Measurements from ENCODE around the gene HES1. TPM values are rescaled to one million over a fixed set of nuclear protein-coding genes. Genes with fewer than 3 reads are reported as not detected.
"Not testable (repeated sequence)": the region's sequence is repeated elsewhere in the genome, so short reads cannot be mapped to it uniquely, and the experiment has no call there.

The HES1 gene
- total and polyA plus RNA-seq, 4 donors, result 5.3 to 12.5 (median 9.0) TPM

- Histone ChIP-seq H3K4me1 (ENCODE audit: control insufficient read depth in 4 of 4, insufficient read depth in 4 of 4, low read length in 3 of 4) (peaks cover 0 to 3% (median 0%) of the 10 kb centered on the region in 4 donors), H3K36me3 (ENCODE audit: control insufficient read depth in 4 of 4, insufficient read depth in 3 of 4, low read depth in 1 of 4, low read length in 3 of 4) (no peaks in the 10 kb centered on the region), H3K27ac (ENCODE audit: low read depth in 1 of 2, low read length in 2 of 2) (peak overlapping the region in 1 of 2 donors; percentile 47), H3K9me3 (ENCODE audit: control insufficient read depth in 4 of 4, low read length in 3 of 4) (no peaks in the 10 kb centered on the region), H3K9ac (ENCODE audit: low read depth in 1 of 2, low read length in 2 of 2) (peak overlapping the region in 1 of 2 donors; percentile 11), H3K4me3 (ENCODE audit: low read depth in 1 of 3, low read length in 3 of 3) (no peak overlapping the region), H3K27me3 (ENCODE audit: control insufficient read depth in 4 of 4, insufficient read depth in 4 of 4, low read length in 3 of 4) (no peaks in the 10 kb centered on the region)
- no peak for DNase-seq (ENCODE audit: low spot score)
- 55% methylated on average over 18 of the region's 18 CpGs for WGBS
- peak; percentile 40 for TF ChIP-seq YY1 (IDR thresholded peaks at IDR 0.05)
- no peak for TF ChIP-seq HNF4G (IDR thresholded peaks at IDR 0.05)
- TF ChIP-seq NR2F2 (IDR thresholded peaks at IDR 0.05), result no peak
- TF ChIP-seq, protein P1, sequence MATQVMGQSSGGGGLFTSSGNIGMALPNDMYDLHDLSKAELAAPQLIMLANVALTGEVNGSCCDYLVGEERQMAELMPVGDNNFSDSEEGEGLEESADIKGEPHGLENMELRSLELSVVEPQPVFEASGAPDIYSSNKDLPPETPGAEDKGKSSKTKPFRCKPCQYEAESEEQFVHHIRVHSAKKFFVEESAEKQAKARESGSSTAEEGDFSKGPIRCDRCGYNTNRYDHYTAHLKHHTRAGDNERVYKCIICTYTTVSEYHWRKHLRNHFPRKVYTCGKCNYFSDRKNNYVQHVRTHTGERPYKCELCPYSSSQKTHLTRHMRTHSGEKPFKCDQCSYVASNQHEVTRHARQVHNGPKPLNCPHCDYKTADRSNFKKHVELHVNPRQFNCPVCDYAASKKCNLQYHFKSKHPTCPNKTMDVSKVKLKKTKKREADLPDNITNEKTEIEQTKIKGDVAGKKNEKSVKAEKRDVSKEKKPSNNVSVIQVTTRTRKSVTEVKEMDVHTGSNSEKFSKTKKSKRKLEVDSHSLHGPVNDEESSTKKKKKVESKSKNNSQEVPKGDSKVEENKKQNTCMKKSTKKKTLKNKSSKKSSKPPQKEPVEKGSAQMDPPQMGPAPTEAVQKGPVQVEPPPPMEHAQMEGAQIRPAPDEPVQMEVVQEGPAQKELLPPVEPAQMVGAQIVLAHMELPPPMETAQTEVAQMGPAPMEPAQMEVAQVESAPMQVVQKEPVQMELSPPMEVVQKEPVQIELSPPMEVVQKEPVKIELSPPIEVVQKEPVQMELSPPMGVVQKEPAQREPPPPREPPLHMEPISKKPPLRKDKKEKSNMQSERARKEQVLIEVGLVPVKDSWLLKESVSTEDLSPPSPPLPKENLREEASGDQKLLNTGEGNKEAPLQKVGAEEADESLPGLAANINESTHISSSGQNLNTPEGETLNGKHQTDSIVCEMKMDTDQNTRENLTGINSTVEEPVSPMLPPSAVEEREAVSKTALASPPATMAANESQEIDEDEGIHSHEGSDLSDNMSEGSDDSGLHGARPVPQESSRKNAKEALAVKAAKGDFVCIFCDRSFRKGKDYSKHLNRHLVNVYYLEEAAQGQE (IDR thresholded peaks at IDR 0.05), result peak; percentile 48
- TF ChIP-seq HNF4A (conservative IDR thresholded peaks at IDR 0.05), result peak; percentile 49 to 59
- no peak for TF ChIP-seq ZBTB33 (IDR thresholded peaks at IDR 0.05)
- TF ChIP-seq, protein P2, sequence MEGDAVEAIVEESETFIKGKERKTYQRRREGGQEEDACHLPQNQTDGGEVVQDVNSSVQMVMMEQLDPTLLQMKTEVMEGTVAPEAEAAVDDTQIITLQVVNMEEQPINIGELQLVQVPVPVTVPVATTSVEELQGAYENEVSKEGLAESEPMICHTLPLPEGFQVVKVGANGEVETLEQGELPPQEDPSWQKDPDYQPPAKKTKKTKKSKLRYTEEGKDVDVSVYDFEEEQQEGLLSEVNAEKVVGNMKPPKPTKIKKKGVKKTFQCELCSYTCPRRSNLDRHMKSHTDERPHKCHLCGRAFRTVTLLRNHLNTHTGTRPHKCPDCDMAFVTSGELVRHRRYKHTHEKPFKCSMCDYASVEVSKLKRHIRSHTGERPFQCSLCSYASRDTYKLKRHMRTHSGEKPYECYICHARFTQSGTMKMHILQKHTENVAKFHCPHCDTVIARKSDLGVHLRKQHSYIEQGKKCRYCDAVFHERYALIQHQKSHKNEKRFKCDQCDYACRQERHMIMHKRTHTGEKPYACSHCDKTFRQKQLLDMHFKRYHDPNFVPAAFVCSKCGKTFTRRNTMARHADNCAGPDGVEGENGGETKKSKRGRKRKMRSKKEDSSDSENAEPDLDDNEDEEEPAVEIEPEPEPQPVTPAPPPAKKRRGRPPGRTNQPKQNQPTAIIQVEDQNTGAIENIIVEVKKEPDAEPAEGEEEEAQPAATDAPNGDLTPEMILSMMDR (IDR thresholded peaks at IDR 0.05; ENCODE audit: low read depth, low read length, missing input control), result no peak
- TF ChIP-seq RAD21 (IDR thresholded peaks at IDR 0.05), result peak; percentile 38 to 49
- peak in 1 of 2 donors; percentile 27 for TF ChIP-seq GABPA (IDR thresholded peaks at IDR 0.05 in 1 of 2, conservative IDR thresholded peaks at IDR 0.05 in 1 of 2)
- peak; percentile 59 for TF ChIP-seq SP1 (IDR thresholded peaks at IDR 0.05)
- no peak for TF ChIP-seq TAF1 (conservative IDR thresholded peaks at IDR 0.05)
- TF ChIP-seq EGR1 (IDR thresholded peaks at IDR 0.05; ENCODE audit: low read depth in 2 of 2), result peak in 1 of 2 donors; percentile 53
- TF ChIP-seq, protein P3, sequence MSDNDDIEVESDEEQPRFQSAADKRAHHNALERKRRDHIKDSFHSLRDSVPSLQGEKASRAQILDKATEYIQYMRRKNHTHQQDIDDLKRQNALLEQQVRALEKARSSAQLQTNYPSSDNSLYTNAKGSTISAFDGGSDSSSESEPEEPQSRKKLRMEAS (IDR thresholded peaks at IDR 0.05), result no peak
- peak; percentile 35 to 74 for TF ChIP-seq RXRA (IDR thresholded peaks at IDR 0.05)
- TF ChIP-seq FOXA2 (IDR thresholded peaks at IDR 0.05), result no peak
- TF ChIP-seq ATF3 (IDR thresholded peaks at IDR 0.05), result peak; percentile 93
- no peak for TF ChIP-seq FOXA1 (IDR thresholded peaks at IDR 0.05)
- peak; percentile 79 to 83 for TF ChIP-seq JUND (IDR thresholded peaks at IDR 0.05)
These were observed 46.4 kb upstream of the HES1 start for GRCh38 chr3:194089357-194090177.

DNA sequence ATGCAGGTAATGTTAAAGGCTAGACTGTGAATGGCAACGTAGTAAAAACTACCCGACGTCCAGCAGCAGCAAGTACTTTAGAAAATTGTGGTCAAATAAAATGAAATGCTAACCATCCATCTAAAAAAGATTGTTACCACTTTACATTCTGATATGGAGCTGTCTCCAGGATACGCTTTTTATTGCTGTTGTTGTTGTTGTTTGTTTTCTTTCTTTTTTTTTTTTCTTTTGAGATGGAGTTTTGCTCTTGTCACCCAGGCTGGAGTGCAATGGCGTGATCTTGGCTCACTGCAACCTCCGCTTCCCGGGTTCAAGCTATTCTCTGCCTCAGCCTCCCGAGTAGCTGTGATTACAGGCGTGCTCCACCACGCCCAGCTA is 45.8 kb upstream of the HES1 start:
- not testable (repeated sequence) for H3K27ac ChIP-seq (ENCODE audit: low read depth in 1 of 2, low read length in 2 of 2); H3K9ac ChIP-seq (ENCODE audit: low read depth in 1 of 2, low read length in 2 of 2)
- 97% methylated on average over 10 of the region's 10 CpGs for WGBS

More for the DNA sequence above, 45.8 kb upstream of the HES1 start:
- H3K9me3 ChIP-seq (ENCODE audit: control insufficient read depth in 4 of 4, low read length in 3 of 4); H3K27me3 ChIP-seq (ENCODE audit: control insufficient read depth in 4 of 4, insufficient read depth in 4 of 4, low read length in 3 of 4); DNase-seq (ENCODE audit: low spot score); H3K4me1 ChIP-seq (ENCODE audit: control insufficient read depth in 4 of 4, insufficient read depth in 4 of 4, low read length in 3 of 4); H3K4me3 ChIP-seq (ENCODE audit: low read depth in 1 of 3, low read length in 3 of 3); H3K36me3 ChIP-seq (ENCODE audit: control insufficient read depth in 4 of 4, insufficient read depth in 3 of 4, low read depth in 1 of 4, low read length in 3 of 4): not testable (repeated sequence)
